ENCODE results near the gene WEE2. TPM values are rescaled to one million over a fixed set of nuclear protein-coding genes. Genes with fewer than 3 reads are reported as not detected.
"Not testable (repeated sequence)": the region's sequence is repeated elsewhere in the genome, so short reads cannot be mapped to it uniquely, and the experiment has no call there.

WEE2 gene
- total and polyA plus RNA-seq, 3 experiments from 2014 or later, result not detected

- peak overlapping the region; percentile 76 for H3K4me3 ChIP-seq (ENCODE audit: low read length)
- no peaks in the 10 kb centered on the region for H3K9me3 ChIP-seq (ENCODE audit: low read length)
- CTCF ChIA-PET, result interaction anchor here (1.3 to 3.2 kb wide), 6 partner anchors 10 to 728 kb away, joined by 4 to 29 read pairs (median 8); partner anchors contain the start of genes AGK and DENND11
- H3K4me1 Mint-ChIP-seq, result peaks cover 46 to 78% (median 73%) of the 10 kb centered on the region in 3 donors
- peaks cover 6 to 54% (median 22%) of the 10 kb centered on the region in 3 donors for H3K36me3 Mint-ChIP-seq
- peaks cover 43% of the 10 kb centered on the region for H3K36me3 ChIP-seq (ENCODE audit: insufficient read depth, low read length)
- peak overlapping the region; percentile 76 to 98 (median 90) for H3K27ac Mint-ChIP-seq
- POLR2A ChIA-PET, result interaction anchor here (1.5 kb wide), 1 partner anchor 188 kb away, joined by 9 read pairs; the partner anchor contains the start of gene AGK
- H3K27me3 ChIP-seq (ENCODE audit: insufficient read depth, low read length, poor library complexity, severe bottlenecking), result no peaks in the 10 kb centered on the region
- no peak for DNase-seq
- no peak overlapping the region for H3K27ac ChIP-seq (ENCODE audit: low read depth, low read length)
- no peaks in the 10 kb centered on the region for H3K27me3 Mint-ChIP-seq
- peaks cover 33% of the 10 kb centered on the region for H3K4me1 ChIP-seq (ENCODE audit: insufficient read depth, low read length)
- peak overlapping the region; percentile 62 to 99 (median 98) for H3K4me3 Mint-ChIP-seq
- no peaks in the 10 kb centered on the region for H3K9me3 Mint-ChIP-seq
Observed at GRCh38 chr7:141739250-141739649, 31.1 kb downstream of the WEE2 start.

GRCh38 chr7:141742229-141742628 lies 34.1 kb downstream of the WEE2 start:
- Mint-ChIP-seq H3K27me3 (no peaks in the 10 kb centered on the region), H3K4me1 (peaks cover 44 to 69% (median 67%) of the 10 kb centered on the region in 3 donors), H3K4me3 (peak overlapping the region in 2 of 7 donors; percentile 4 to 22), H3K9me3 (no peaks in the 10 kb centered on the region), H3K36me3 (peaks cover 6 to 79% (median 25%) of the 10 kb centered on the region in 3 donors), H3K27ac (no peak overlapping the region)
- ChIA-PET POLR2A (no interaction called here), CTCF (interaction anchor here (0.9 kb wide), 1 partner anchor 88 kb away, joined by 3 read pairs; no protein-coding TSS in a partner anchor)
- Histone ChIP-seq H3K27ac (ENCODE audit: low read depth, low read length) (no peak overlapping the region), H3K27me3 (ENCODE audit: insufficient read depth, low read length, poor library complexity, severe bottlenecking) (no peaks in the 10 kb centered on the region), H3K4me1 (ENCODE audit: insufficient read depth, low read length) (peaks cover 27% of the 10 kb centered on the region), H3K9me3 (ENCODE audit: low read length) (no peaks in the 10 kb centered on the region), H3K36me3 (ENCODE audit: insufficient read depth, low read length) (peaks cover 63% of the 10 kb centered on the region), H3K4me3 (ENCODE audit: low read length) (no peak overlapping the region)
- DNase-seq, result no peak

GRCh38 chr7:141744131-141744530 lies 36.0 kb downstream of the WEE2 start:
- Mint-ChIP-seq H3K9me3 (no peaks in the 10 kb centered on the region), H3K4me3 (no peak overlapping the region), H3K4me1 (peaks cover 29 to 51% (median 48%) of the 10 kb centered on the region in 3 donors), H3K36me3 (peaks cover 6 to 84% (median 25%) of the 10 kb centered on the region in 3 donors), H3K27me3 (no peaks in the 10 kb centered on the region), H3K27ac (peak overlapping the region in 1 of 8 donors; percentile 8)
- Histone ChIP-seq H3K36me3 (ENCODE audit: insufficient read depth, low read length) (peaks cover 71% of the 10 kb centered on the region), H3K4me3 (ENCODE audit: low read length) (no peak overlapping the region), H3K27ac (ENCODE audit: low read depth, low read length) (no peak overlapping the region), H3K9me3 (ENCODE audit: low read length) (no peaks in the 10 kb centered on the region), H3K4me1 (ENCODE audit: insufficient read depth, low read length) (peaks cover 20% of the 10 kb centered on the region), H3K27me3 (ENCODE audit: insufficient read depth, low read length, poor library complexity, severe bottlenecking) (no peaks in the 10 kb centered on the region)
- POLR2A ChIA-PET, result no interaction called here
- CTCF ChIA-PET, result no interaction called here
- DNase-seq, result no peak

- H3K27ac Mint-ChIP-seq, result no peak overlapping the region
Observed at GRCh38 chr7:141748396-141748795, 40.2 kb downstream of the WEE2 start.

GRCh38 chr7:141751904-141752303 lies 43.8 kb downstream of the WEE2 start:
- DNase-seq; H3K9me3 ChIP-seq (ENCODE audit: low read length); H3K4me1 Mint-ChIP-seq; H3K27me3 Mint-ChIP-seq; POLR2A ChIA-PET; H3K4me3 Mint-ChIP-seq; CTCF ChIA-PET; H3K27ac ChIP-seq (ENCODE audit: low read depth, low read length); H3K4me3 ChIP-seq (ENCODE audit: low read length); H3K27me3 ChIP-seq (ENCODE audit: insufficient read depth, low read length, poor library complexity, severe bottlenecking); H3K4me1 ChIP-seq (ENCODE audit: insufficient read depth, low read length): not testable (repeated sequence)
- H3K36me3 Mint-ChIP-seq, result peaks cover 53 to 91% (median 55%) of the 10 kb centered on the region in 3 donors
- peaks cover 13 to 34% (median 32%) of the 10 kb centered on the region in 5 donors for H3K9me3 Mint-ChIP-seq
- peaks cover 50% of the 10 kb centered on the region for H3K36me3 ChIP-seq (ENCODE audit: insufficient read depth, low read length)
- peak overlapping the region in 1 of 8 donors; percentile 66 for H3K27ac Mint-ChIP-seq

More at GRCh38 chr7:141748396-141748795, 40.2 kb downstream of the WEE2 start:
- POLR2A ChIA-PET, result interaction anchor here (0.7 kb wide), 1 partner anchor 665 kb away, joined by 5 read pairs; no protein-coding TSS in a partner anchor
- peaks cover 73% of the 10 kb centered on the region for H3K36me3 ChIP-seq (ENCODE audit: insufficient read depth, low read length)
- Mint-ChIP-seq H3K9me3 (peaks cover 13 to 34% (median 32%) of the 10 kb centered on the region in 5 donors), H3K4me1 (peaks cover 2 to 16% (median 9%) of the 10 kb centered on the region in 3 donors), H3K27me3 (no peaks in the 10 kb centered on the region), H3K4me3 (no peak overlapping the region), H3K36me3 (peaks cover 42 to 89% (median 43%) of the 10 kb centered on the region in 3 donors)
- CTCF ChIA-PET, result interaction anchor here (1.6 kb wide), 1 partner anchor 10 kb away, joined by 4 read pairs; the partner anchor contains the start of gene SSBP1
- no peak for DNase-seq
- H3K4me1 ChIP-seq (ENCODE audit: insufficient read depth, low read length), result no peaks in the 10 kb centered on the region
- no peak overlapping the region for H3K27ac ChIP-seq (ENCODE audit: low read depth, low read length)
- peaks cover 5% of the 10 kb centered on the region for H3K9me3 ChIP-seq (ENCODE audit: low read length)
- no peak overlapping the region for H3K4me3 ChIP-seq (ENCODE audit: low read length)
- H3K27me3 ChIP-seq (ENCODE audit: insufficient read depth, low read length, poor library complexity, severe bottlenecking), result no peaks in the 10 kb centered on the region

GRCh38 chr7:141752634-141753033 lies 44.5 kb downstream of the WEE2 start:
- peaks cover 5% of the 10 kb centered on the region for H3K9me3 ChIP-seq (ENCODE audit: low read length)
- no peaks in the 10 kb centered on the region for H3K27me3 ChIP-seq (ENCODE audit: insufficient read depth, low read length, poor library complexity, severe bottlenecking)
- peaks cover 50% of the 10 kb centered on the region for H3K36me3 ChIP-seq (ENCODE audit: insufficient read depth, low read length)
- ChIA-PET POLR2A (no interaction called here), CTCF (no interaction called here)
- Mint-ChIP-seq H3K27me3 (no peaks in the 10 kb centered on the region), H3K4me3 (no peak overlapping the region), H3K36me3 (peaks cover 55 to 96% (median 56%) of the 10 kb centered on the region in 3 donors), H3K27ac (no peak overlapping the region), H3K4me1 (peaks cover 4 to 8% (median 7%) of the 10 kb centered on the region in 3 donors), H3K9me3 (peaks cover 13 to 34% (median 32%) of the 10 kb centered on the region in 5 donors)
- no peak overlapping the region for H3K4me3 ChIP-seq (ENCODE audit: low read length)
- H3K27ac ChIP-seq (ENCODE audit: low read depth, low read length), result no peak overlapping the region
- H3K4me1 ChIP-seq (ENCODE audit: insufficient read depth, low read length), result no peaks in the 10 kb centered on the region
- no peak for DNase-seq

GRCh38 chr7:141754939-141755338 lies 46.8 kb downstream of the WEE2 start:
- H3K4me3 ChIP-seq (ENCODE audit: low read length), result no peak overlapping the region
- Mint-ChIP-seq H3K36me3 (peaks cover 52 to 94% (median 57%) of the 10 kb centered on the region in 3 donors), H3K27me3 (no peaks in the 10 kb centered on the region), H3K27ac (peak overlapping the region in 1 of 8 donors; percentile 87), H3K9me3 (peaks cover 13 to 34% (median 31%) of the 10 kb centered on the region in 5 donors), H3K4me3 (peak overlapping the region in 1 of 7 donors; percentile 24), H3K4me1 (peaks cover 4 to 9% (median 8%) of the 10 kb centered on the region in 3 donors)
- POLR2A ChIA-PET, result no interaction called here
- CTCF ChIA-PET, result no interaction called here
- H3K27ac ChIP-seq (ENCODE audit: low read depth, low read length), result no peak overlapping the region
- peak in 2 of 5 donors; percentile 3 to 14 for DNase-seq
- no peaks in the 10 kb centered on the region for H3K27me3 ChIP-seq (ENCODE audit: insufficient read depth, low read length, poor library complexity, severe bottlenecking)
- peaks cover 50% of the 10 kb centered on the region for H3K36me3 ChIP-seq (ENCODE audit: insufficient read depth, low read length)
- no peaks in the 10 kb centered on the region for H3K4me1 ChIP-seq (ENCODE audit: insufficient read depth, low read length)
- H3K9me3 ChIP-seq (ENCODE audit: low read length), result peaks cover 5% of the 10 kb centered on the region

- H3K4me1 ChIP-seq (ENCODE audit: insufficient read depth, low read length), result no peaks in the 10 kb centered on the region
- H3K27ac ChIP-seq (ENCODE audit: low read depth, low read length), result no peak within 1 kb of the TSS
- H3K27me3 ChIP-seq (ENCODE audit: insufficient read depth, low read length, poor library complexity, severe bottlenecking), result no peaks in the 10 kb centered on the region
- H3K27ac Mint-ChIP-seq, result no peak within 1 kb of the TSS
- H3K9me3 Mint-ChIP-seq, result no peaks in the 10 kb centered on the region
- no peaks in the 10 kb centered on the region for H3K9me3 ChIP-seq (ENCODE audit: low read length)
- POLR2A ChIA-PET, result no interaction called here
- H3K4me3 ChIP-seq (ENCODE audit: low read length), result no peak within 1 kb of the TSS
- DNase-seq, result no peak
- no peak within 1 kb of the TSS for H3K4me3 Mint-ChIP-seq
- H3K27me3 Mint-ChIP-seq, result no peaks in the 10 kb centered on the region
- CTCF ChIA-PET, result no interaction called here
- H3K36me3 Mint-ChIP-seq, result peaks cover 23 to 69% (median 33%) of the 10 kb centered on the region in 3 donors
- peaks cover 21% of the 10 kb centered on the region for H3K36me3 ChIP-seq (ENCODE audit: insufficient read depth, low read length)
- H3K4me1 Mint-ChIP-seq, result peaks cover 4 to 14% (median 7%) of the 10 kb centered on the region in 3 donors
Observed at GRCh38 chr7:141763797-141764196, 55.6 kb downstream of the WEE2 start, which contains the start of gene TAS2R3. Gene TAS2R3, plus strand, starts transcription at chr7:141764097. Its CDS starts 62 bp downstream, at chr7:141764159.

All from CD8-positive, alpha-beta memory T cell (primary cell).